Measurements from ENCODE around the gene SCIN. TPM values are rescaled to one million over a fixed set of nuclear protein-coding genes. Genes with fewer than 3 reads are reported as not detected.

SCIN gene
- total and polyA plus RNA-seq, 2 of the 8 experiments (the other 6 are each of a cell fraction or from before 2014, with no cell fraction given) = 0.47 to 1.9 TPM

DNA sequence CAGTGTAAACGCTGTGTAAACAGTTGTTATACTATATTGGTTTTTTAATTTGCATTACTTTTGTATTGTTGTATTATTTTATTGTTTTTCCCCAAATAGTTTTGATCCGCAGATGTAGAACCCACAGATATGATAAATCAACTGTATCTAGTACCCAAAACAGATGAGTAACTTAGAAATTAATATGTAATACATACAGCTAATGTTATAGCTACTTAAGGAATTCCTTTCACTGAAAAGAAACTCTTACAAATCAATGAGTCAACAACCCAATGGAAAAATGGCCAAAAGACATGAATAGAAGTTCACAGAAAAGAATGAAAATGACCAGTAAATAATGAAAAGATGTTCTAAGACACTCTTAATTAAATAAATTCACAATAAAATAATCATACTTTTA, 84.6 kb downstream of the SCIN start (continued):
- TF ChIP-seq CTBP2 (IDR thresholded peaks at IDR 0.05; ENCODE audit: borderline replicate concordance, insufficient read depth, insufficient read length, low read length) (no peak), CREB1 (IDR thresholded peaks at IDR 0.05) (no peak), ASH2L (IDR thresholded peaks at IDR 0.05; ENCODE audit: low read length) (no peak)
